ENCODE measurements around the gene DDX20. TPM values are rescaled to one million over a fixed set of nuclear protein-coding genes. Genes with fewer than 3 reads are reported as not detected.

DDX20 gene
- total RNA-seq, 4 donors from 2014 or later = 16.8 to 24.4 (median 21.5) TPM

DNA sequence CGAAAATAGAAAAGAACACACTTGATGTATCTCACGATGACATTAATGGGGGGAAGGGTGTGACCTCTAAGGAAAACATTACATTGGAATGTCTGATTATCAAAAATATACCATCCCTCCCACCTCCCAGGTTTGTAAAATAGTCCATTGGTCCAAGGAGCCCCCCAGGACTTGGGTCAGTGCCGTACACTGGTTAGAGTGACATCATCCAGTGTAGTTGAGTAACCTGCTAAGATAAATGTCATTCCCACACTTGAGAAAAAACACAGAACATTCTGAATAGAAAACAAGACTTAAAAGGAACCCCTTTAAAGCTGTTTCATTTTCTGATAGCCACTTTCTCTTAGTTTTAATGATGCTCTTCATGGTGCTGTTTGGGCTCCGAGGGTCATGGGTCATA lies 15.2 kb downstream of the DDX20 start:
- TF ChIP-seq CTCF (IDR thresholded peaks at IDR 0.05; ENCODE audit: low read depth) = no peak

GRCh38 chr1:111775966-111776365 lies 20.3 kb downstream of the DDX20 start:
- TF ChIP-seq CTCF (IDR thresholded peaks at IDR 0.05; ENCODE audit: low read depth) = no peak

- no peak for TF ChIP-seq CTCF (IDR thresholded peaks at IDR 0.05; ENCODE audit: low read depth)
Observed at GRCh38 chr1:111776391-111776790, 20.7 kb downstream of the DDX20 start.

- TF ChIP-seq CTCF (IDR thresholded peaks at IDR 0.05; ENCODE audit: low read depth) = no peak
Observed at GRCh38 chr1:111776861-111777260, 21.2 kb downstream of the DDX20 start.

DNA sequence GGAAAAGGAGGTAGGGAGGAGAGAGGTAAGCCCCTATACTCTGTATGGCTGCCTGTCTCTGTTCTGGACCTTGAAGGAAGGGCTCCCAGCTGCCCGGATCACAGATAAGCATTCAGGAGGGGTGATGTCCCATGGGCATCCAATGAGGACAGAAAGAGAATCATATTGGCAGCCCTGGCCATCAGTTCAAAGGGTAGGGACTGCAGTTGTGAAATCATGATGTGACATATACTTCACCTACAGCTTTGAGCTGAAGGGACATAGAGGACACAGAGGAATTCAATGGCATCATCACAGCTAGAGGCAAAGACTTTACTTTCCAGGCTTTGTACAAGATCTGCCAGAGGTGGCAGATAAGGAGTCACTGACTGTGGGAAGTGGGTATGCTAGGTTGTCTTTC lies 21.6 kb downstream of the DDX20 start:
- TF ChIP-seq CTCF (IDR thresholded peaks at IDR 0.05; ENCODE audit: low read depth) = no peak

GRCh38 chr1:111778066-111778465 lies 22.4 kb downstream of the DDX20 start:
- no peak for TF ChIP-seq CTCF (IDR thresholded peaks at IDR 0.05; ENCODE audit: low read depth)

- TF ChIP-seq CTCF (IDR thresholded peaks at IDR 0.05; ENCODE audit: low read depth) = no peak
Observed at GRCh38 chr1:111778541-111779051, 22.9 kb downstream of the DDX20 start.

Data from subcutaneous adipose tissue (tissue), 4 donors.